Suprapubic skin (tissue), 4 donors: Measurements from ENCODE around the gene ROBO1. TPM values are rescaled to one million over a fixed set of nuclear protein-coding genes. Genes with fewer than 3 reads are reported as not detected.

Source experiments
- DNase-seq, 2 donors: peaks; one replicate each; pipeline ENCODE4 v3.0.0-alpha.2; 2019; ENCODE audit warnings: low spot score in 2 of 2
- H3K27ac ChIP-seq: fragments of 200-600 bp; sonication (generic); one replicate; pipeline ENCODE4 v1.5.1; 2019
- H3K27me3 ChIP-seq: fragments of 200-600 bp; sonication (generic); one replicate; pipeline ENCODE4 v1.5.1; 2019
- H3K36me3 ChIP-seq: fragments of 200-600 bp; sonication (generic); one replicate; pipeline ENCODE4 v1.5.1; 2019
- H3K4me1 ChIP-seq: fragments of 200-600 bp; sonication (generic); one replicate; pipeline ENCODE4 v1.5.1; 2019
- H3K4me3 ChIP-seq: fragments of 200-600 bp; sonication (generic); one replicate; pipeline ENCODE4 v1.5.1; 2019; ENCODE audit warnings: mild to moderate bottlenecking
- H3K9me3 ChIP-seq: fragments of 200-600 bp; sonication (generic); one replicate; pipeline ENCODE4 v1.5.1; 2019
- CTCF ChIP-seq, 2 donors: fragments of 200-600 bp in 1 of 2; fragments of 450-650 bp in 1 of 2; sonication (generic) in 1 of 2; IDR thresholded peaks; one replicate each; pipeline ENCODE4 v1.5.1; 2016 to 2019; ENCODE audit warnings: antibody characterized with exemption in 2 of 2, mild to moderate bottlenecking in 1 of 2, moderate library complexity in 1 of 2
- EP300 ChIP-seq: sonication (generic); formaldehyde crosslinking; IDR thresholded peaks from one replicate; pipeline ENCODE4 v1.6.1; 2017; ENCODE audit warnings: antibody characterized with exemption
- POLR2A ChIP-seq, 2 donors: fragments of 450-650 bp; IDR thresholded peaks; one replicate each; pipeline ENCODE4 v1.6.1; 2017; ENCODE audit warnings: antibody characterized with exemption in 2 of 2, mild to moderate bottlenecking in 2 of 2, moderate library complexity in 2 of 2
- POLR2AphosphoS5 ChIP-seq, 3 donors: sonication (generic); formaldehyde crosslinking; IDR thresholded peaks; one replicate each; pipeline ENCODE4 v1.6.1; 2017; ENCODE audit warnings: antibody characterized with exemption in 3 of 3
- WGBS: methylation state at CpG from one replicate; pipeline ENCODE4 v1.1.5; 2018; 5-methylcytosine and 5-hydroxymethylcytosine counted together
- total RNA-seq, 4 donors: library from RNA; depleted of rRNA; stranded (reverse); fragments of >200 nt; gene quantifications; one replicate each; pipeline ENCODE4 v1.1.0, GENCODE V29; 2016

Gene ROBO1
- total RNA-seq, 4 donors from 2014 or later: 67.7 to 80.3 (median 71.3) TPM

GRCh38 chr3:79654019-79654418 lies 113.8 kb downstream of the ROBO1 start:
- no peak for DNase-seq
- no peaks in the 10 kb centered on the region for H3K4me1 ChIP-seq
- no peaks in the 10 kb centered on the region for H3K9me3 ChIP-seq
- no peaks in the 10 kb centered on the region for H3K27me3 ChIP-seq
- H3K4me3 ChIP-seq: no peak overlapping the region
- TF ChIP-seq POLR2A (IDR thresholded peaks at IDR 0.05) (no peak), EP300 (no peak), CTCF (IDR thresholded peaks at IDR 0.05) (no peak), POLR2AphosphoS5 (IDR thresholded peaks at IDR 0.05) (no peak)
- no peak overlapping the region for H3K27ac ChIP-seq
- WGBS: 58% methylated on average over 3 of the region's 3 CpGs
- H3K36me3 ChIP-seq: no peaks in the 10 kb centered on the region

GRCh38 chr3:79653266-79653830 lies 114.5 kb downstream of the ROBO1 start:
- WGBS: 78% methylated on average over 4 of the region's 4 CpGs
- Histone ChIP-seq H3K27ac (no peak overlapping the region), H3K4me3 (no peak overlapping the region), H3K4me1 (no peaks in the 10 kb centered on the region), H3K27me3 (no peaks in the 10 kb centered on the region), H3K9me3 (no peaks in the 10 kb centered on the region), H3K36me3 (no peaks in the 10 kb centered on the region)
- no peak for TF ChIP-seq EP300
- TF ChIP-seq POLR2AphosphoS5 (IDR thresholded peaks at IDR 0.05): no peak
- TF ChIP-seq CTCF (IDR thresholded peaks at IDR 0.05): no peak
- no peak for TF ChIP-seq POLR2A (IDR thresholded peaks at IDR 0.05)
- DNase-seq: no peak

GRCh38 chr3:79651536-79652065 lies 116.2 kb downstream of the ROBO1 start:
- H3K9me3 ChIP-seq: no peaks in the 10 kb centered on the region
- no peak overlapping the region for H3K27ac ChIP-seq
- no peak for TF ChIP-seq EP300
- no peak for TF ChIP-seq CTCF (IDR thresholded peaks at IDR 0.05)
- no peak for TF ChIP-seq POLR2A (IDR thresholded peaks at IDR 0.05)
- TF ChIP-seq POLR2AphosphoS5 (IDR thresholded peaks at IDR 0.05): no peak
- H3K27me3 ChIP-seq: no peaks in the 10 kb centered on the region
- no peak overlapping the region for H3K4me3 ChIP-seq
- H3K4me1 ChIP-seq: no peaks in the 10 kb centered on the region
- H3K36me3 ChIP-seq: no peaks in the 10 kb centered on the region
- DNase-seq: no peak
- 43% methylated on average over 7 of the region's 7 CpGs for WGBS

- no peak for DNase-seq
- Histone ChIP-seq H3K27ac (no peak overlapping the region), H3K4me1 (no peaks in the 10 kb centered on the region), H3K36me3 (no peaks in the 10 kb centered on the region), H3K4me3 (no peak overlapping the region), H3K9me3 (peaks cover 5% of the 10 kb centered on the region), H3K27me3 (no peaks in the 10 kb centered on the region)
- no peak for TF ChIP-seq POLR2AphosphoS5 (IDR thresholded peaks at IDR 0.05)
- no peak for TF ChIP-seq POLR2A (IDR thresholded peaks at IDR 0.05)
- TF ChIP-seq EP300: no peak
- no peak for TF ChIP-seq CTCF (IDR thresholded peaks at IDR 0.05)
- WGBS: 93% methylated on average over 2 of the region's 2 CpGs
Measured at GRCh38 chr3:79639855-79640254, 127.9 kb downstream of the ROBO1 start.

GRCh38 chr3:79636372-79636771 lies 131.4 kb downstream of the ROBO1 start:
- no peak for DNase-seq
- no peaks in the 10 kb centered on the region for H3K4me1 ChIP-seq
- H3K4me3 ChIP-seq: no peak overlapping the region
- no peak overlapping the region for H3K27ac ChIP-seq
- H3K9me3 ChIP-seq: peaks cover 5% of the 10 kb centered on the region
- no peaks in the 10 kb centered on the region for H3K36me3 ChIP-seq
- H3K27me3 ChIP-seq: no peaks in the 10 kb centered on the region
- WGBS: 63% methylated on average over 4 of the region's 4 CpGs
- TF ChIP-seq CTCF (IDR thresholded peaks at IDR 0.05) (no peak), POLR2AphosphoS5 (IDR thresholded peaks at IDR 0.05) (no peak), POLR2A (IDR thresholded peaks at IDR 0.05) (no peak), EP300 (no peak)
